ENCODE data around the gene CHCHD5. TPM values are rescaled to one million over a fixed set of nuclear protein-coding genes. Genes with fewer than 3 reads are reported as not detected.
A peak's percentile ranks its signal among the peaks of the same experiment; 100 is the strongest.
"Not testable (repeated sequence)": the region's sequence is repeated elsewhere in the genome, so short reads cannot be mapped to it uniquely, and the experiment has no call there.

The CHCHD5 gene
- total RNA-seq (2014; rRNA removed) (25.4 and 27.9 TPM in 2 replicates), Bru-seq, nascent RNA (percentile 74 among the genes with signal in this experiment), BruChase-seq, experiment 1, labeled RNA remaining after a 6-hour chase (percentile 74 among the genes with signal in this experiment), BruChase-seq, experiment 2, labeled RNA remaining after a 2-hour chase (percentile 64 among the genes with signal in this experiment)
- long read RNA-seq, transcript CHCHD5-201 (4 exons, 691 nt), result major isoform, 14 of 22 reads
- long read RNA-seq, partial matches to known transcripts, result 3 of 22 reads
- long read RNA-seq, other reads (novel, unspliced or antisense), result 4 of 22 reads

GRCh38 chr2:112584134-112584890 is at the start of gene CHCHD5:
Gene CHCHD5, plus strand, starts transcription at chr2:112584609. Its CDS starts 39 bp downstream, at chr2:112584648.
- Histone ChIP-seq H3K9me3 (ENCODE audit: low read length) (no peaks in the 10 kb centered on the region), H4K20me1 (ENCODE audit: low read length) (no peaks in the 10 kb centered on the region), H3K79me2 (ENCODE audit: low read length) (peaks cover 6% of the 10 kb centered on the region), H3K4me3 (ENCODE audit: low read length) (peak within 1 kb of the TSS; percentile 86), H3K4me1 (ENCODE audit: insufficient read depth, low read length) (peaks cover 31% of the 10 kb centered on the region), H3K36me3 (ENCODE audit: low read depth, low read length) (no peaks in the 10 kb centered on the region), H2AFZ (ENCODE audit: low read length) (peak within 1 kb of the TSS; percentile 94), H3K27ac (ENCODE audit: low read length) (peak within 1 kb of the TSS; percentile 95), H3K9me2 (replicated peaks; ENCODE audit: low read length) (no peaks in the 10 kb centered on the region), H3F3A (ENCODE audit: low read length, unreplicated experiment) (no peaks in the 10 kb centered on the region), H3K9ac (ENCODE audit: low read length) (peak within 1 kb of the TSS; percentile 93), H3K27me3 (ENCODE audit: low read length) (no peaks in the 10 kb centered on the region), H3K4me2 (ENCODE audit: low read length) (peak within 1 kb of the TSS; percentile 92)
- ATAC-seq (peak; percentile 83), DNase-seq (peak; percentile 94)
- no TSS peak for BruUV-seq (replicated peaks)
- CTCF ChIA-PET, result interaction anchor here (0.5 to 0.6 kb wide), 2 partner anchors 60 to 102 kb away, joined by 3 to 16 read pairs; no protein-coding TSS in a partner anchor
- intact Hi-C loops (cut with micrococcal nuclease), result loop anchor here (1.0 to 5.0 kb wide), 2 partner anchors 142 to 327 kb away; partner anchors contain the start of gene ZC3H8
- POLR2A ChIA-PET (ENCODE audit: unreplicated experiment), result no interaction called here
- TF ChIP-seq EZH2 (IDR thresholded peaks at IDR 0.05; ENCODE audit: low read length, unreplicated experiment) (no peak), EZH2phosphoT487 (IDR thresholded peaks at IDR 0.05; ENCODE audit: borderline replicate concordance, low read length) (no peak), CTCF (conservative IDR thresholded peaks at IDR 0.05; ENCODE audit: low read depth, low read length) (no peak)

- Histone ChIP-seq H3K27me3 (ENCODE audit: low read length) (no peaks in the 10 kb centered on the region), H3K9me2 (replicated peaks; ENCODE audit: low read length) (no peaks in the 10 kb centered on the region), H2AFZ (ENCODE audit: low read length) (no peak overlapping the region), H3K27ac (ENCODE audit: low read length) (no peak overlapping the region), H3K4me3 (ENCODE audit: low read length) (no peak overlapping the region), H3K4me2 (ENCODE audit: low read length) (no peak overlapping the region), H3K9me3 (ENCODE audit: low read length) (no peaks in the 10 kb centered on the region), H3F3A (ENCODE audit: low read length, unreplicated experiment) (no peaks in the 10 kb centered on the region), H4K20me1 (ENCODE audit: low read length) (no peaks in the 10 kb centered on the region), H3K4me1 (ENCODE audit: insufficient read depth, low read length) (no peaks in the 10 kb centered on the region), H3K9ac (ENCODE audit: low read length) (no peak overlapping the region), H3K36me3 (ENCODE audit: low read depth, low read length) (peaks cover 4% of the 10 kb centered on the region; the same call in 1 of the 2 replicates), H3K79me2 (ENCODE audit: low read length) (no peaks in the 10 kb centered on the region)
- CTCF ChIA-PET, result no interaction called here
- POLR2A ChIA-PET (ENCODE audit: unreplicated experiment), result interaction anchor here (0.5 kb wide), 1 partner anchor 233 kb away, joined by 3 read pairs; no protein-coding TSS in a partner anchor
- DNase-seq (no peak), ATAC-seq (no peak)
- no TSS peak for BruUV-seq (replicated peaks)
- intact Hi-C loops (cut with micrococcal nuclease), result no loop called here
- TF ChIP-seq EZH2 (IDR thresholded peaks at IDR 0.05; ENCODE audit: low read length, unreplicated experiment) (no peak), EZH2phosphoT487 (IDR thresholded peaks at IDR 0.05; ENCODE audit: borderline replicate concordance, low read length) (no peak), CTCF (conservative IDR thresholded peaks at IDR 0.05; ENCODE audit: low read depth, low read length) (no peak)
Observed at GRCh38 chr2:112534826-112535225, 49.6 kb upstream of the CHCHD5 start.

- H3K9me3 ChIP-seq (ENCODE audit: low read length); H2AFZ ChIP-seq (ENCODE audit: low read length); CTCF ChIA-PET; H3F3A ChIP-seq (ENCODE audit: low read length, unreplicated experiment); intact Hi-C loops (cut with micrococcal nuclease); H3K9me2 ChIP-seq (replicated peaks; ENCODE audit: low read length); ATAC-seq; H3K27ac ChIP-seq (ENCODE audit: low read length); H3K27me3 ChIP-seq (ENCODE audit: low read length); BruUV-seq (replicated peaks); POLR2A ChIA-PET (ENCODE audit: unreplicated experiment); H3K4me1 ChIP-seq (ENCODE audit: insufficient read depth, low read length); H3K36me3 ChIP-seq (ENCODE audit: low read depth, low read length); H3K4me3 ChIP-seq (ENCODE audit: low read length); H3K9ac ChIP-seq (ENCODE audit: low read length); H3K79me2 ChIP-seq (ENCODE audit: low read length); H3K4me2 ChIP-seq (ENCODE audit: low read length); H4K20me1 ChIP-seq (ENCODE audit: low read length); DNase-seq: not testable (repeated sequence)
Observed at GRCh38 chr2:112536665-112537064, 47.7 kb upstream of the CHCHD5 start.
